ENCODE results near the gene CLSTN1. TPM values are rescaled to one million over a fixed set of nuclear protein-coding genes. Genes with fewer than 3 reads are reported as not detected.

The CLSTN1 gene
- total RNA-seq, 3 donors from 2014 or later (not counting 1 experiment from before 2014, with no cell fraction given), result 83.1 to 114 (median 94.5) TPM

DNA sequence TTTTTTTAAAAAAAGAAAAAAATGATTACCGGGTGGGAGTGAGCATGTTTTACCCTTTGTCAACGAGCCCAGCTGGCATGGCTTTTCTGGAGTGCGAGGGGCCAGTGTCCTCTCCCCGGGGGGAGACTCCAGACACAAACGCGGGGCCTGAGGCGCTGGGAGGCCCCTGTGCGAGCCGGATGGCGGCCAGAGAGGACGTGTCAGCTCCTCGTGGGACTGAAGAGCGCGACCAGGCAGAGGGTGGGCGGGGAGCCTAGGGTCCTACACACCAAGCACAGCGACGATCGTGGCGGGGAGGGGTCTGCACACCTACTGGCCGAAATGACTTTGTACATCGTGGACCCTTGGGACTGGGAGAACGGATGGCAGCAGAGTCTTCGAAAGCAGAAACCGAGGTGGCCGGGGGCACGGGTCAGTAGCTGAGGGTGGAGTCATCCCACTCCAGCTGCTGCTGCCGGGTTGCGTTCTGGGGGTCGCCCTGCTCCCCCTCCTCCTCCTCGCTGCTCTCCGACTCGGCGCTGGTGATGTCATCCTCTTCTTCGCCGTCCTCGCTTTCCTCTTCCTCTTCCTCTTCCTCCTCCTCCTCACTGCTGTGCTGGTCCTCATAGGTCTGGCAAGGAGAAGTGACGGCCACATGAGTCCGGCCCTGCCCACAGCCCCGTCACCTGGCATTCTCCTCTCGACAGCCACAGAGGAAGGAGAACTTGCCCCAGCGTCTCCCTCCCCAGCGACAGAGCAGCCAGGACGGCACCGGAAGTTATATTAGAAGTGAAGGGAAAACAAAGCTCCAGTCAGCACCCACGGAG, 93.5 kb downstream of the CLSTN1 start:
- no peak overlapping the region for H3K4me3 ChIP-seq (ENCODE audit: low read length)
- WGBS (ENCODE audit: insufficient coverage), result 86% methylated on average over 45 of the region's 45 CpGs
- peaks cover 37% of the 10 kb centered on the region for H3K4me1 ChIP-seq (ENCODE audit: control insufficient read depth, insufficient read depth, low read length)
- ATAC-seq (peak in 1 of 3 donors; percentile 28), DNase-seq (peak in 1 of 2 donors; percentile 31)
- peaks cover 40 to 43% of the 10 kb centered on the region in 2 donors for H3K4me1 Mint-ChIP-seq
- no peak overlapping the region for H3K27ac ChIP-seq (ENCODE audit: low read length)
- H3K4me3 Mint-ChIP-seq, result no peak overlapping the region
- H3K9me3 ChIP-seq (ENCODE audit: control insufficient read depth, insufficient read depth, low read length), result no peaks in the 10 kb centered on the region
- no peaks in the 10 kb centered on the region for H3K27me3 ChIP-seq (ENCODE audit: control insufficient read depth, insufficient read depth, low read length)
- no peaks in the 10 kb centered on the region for H3K27me3 Mint-ChIP-seq (ENCODE audit: low read depth in 2 of 2)
- peaks cover 83% of the 10 kb centered on the region for H3K36me3 ChIP-seq (ENCODE audit: control insufficient read depth, insufficient read depth, low read length)
- intact Hi-C loops (cut with micrococcal nuclease), result no loop called here
- TF ChIP-seq CTCF (IDR thresholded peaks at IDR 0.05), result no peak
- H3K27ac Mint-ChIP-seq, result peak overlapping the region; percentile 58 to 82
- H3K36me3 Mint-ChIP-seq, result no peaks in the 10 kb centered on the region
- H3K9me3 Mint-ChIP-seq, result no peaks in the 10 kb centered on the region

- Mint-ChIP-seq H3K9me3 (no peaks in the 10 kb centered on the region), H3K4me1 (peaks cover 46 to 50% of the 10 kb centered on the region in 2 donors), H3K36me3 (no peaks in the 10 kb centered on the region), H3K27me3 (ENCODE audit: low read depth in 2 of 2) (no peaks in the 10 kb centered on the region), H3K4me3 (no peak overlapping the region), H3K27ac (peak overlapping the region; percentile 86 to 90)
- Histone ChIP-seq H3K36me3 (ENCODE audit: control insufficient read depth, insufficient read depth, low read length) (peaks cover 83% of the 10 kb centered on the region), H3K4me3 (ENCODE audit: low read length) (no peak overlapping the region), H3K27me3 (ENCODE audit: control insufficient read depth, insufficient read depth, low read length) (no peaks in the 10 kb centered on the region), H3K27ac (ENCODE audit: low read length) (peak overlapping the region; percentile 57), H3K9me3 (ENCODE audit: control insufficient read depth, insufficient read depth, low read length) (no peaks in the 10 kb centered on the region), H3K4me1 (ENCODE audit: control insufficient read depth, insufficient read depth, low read length) (peaks cover 42% of the 10 kb centered on the region)
- ATAC-seq (no peak), DNase-seq (no peak)
- intact Hi-C loops (cut with micrococcal nuclease), result no loop called here
- whole genome bisulfite sequencing (ENCODE audit: insufficient coverage), result 91% methylated on average over 12 of the region's 12 CpGs
- no peak for TF ChIP-seq CTCF (IDR thresholded peaks at IDR 0.05)
Observed at GRCh38 chr1:9729523-9729922, 94.2 kb downstream of the CLSTN1 start.

DNA sequence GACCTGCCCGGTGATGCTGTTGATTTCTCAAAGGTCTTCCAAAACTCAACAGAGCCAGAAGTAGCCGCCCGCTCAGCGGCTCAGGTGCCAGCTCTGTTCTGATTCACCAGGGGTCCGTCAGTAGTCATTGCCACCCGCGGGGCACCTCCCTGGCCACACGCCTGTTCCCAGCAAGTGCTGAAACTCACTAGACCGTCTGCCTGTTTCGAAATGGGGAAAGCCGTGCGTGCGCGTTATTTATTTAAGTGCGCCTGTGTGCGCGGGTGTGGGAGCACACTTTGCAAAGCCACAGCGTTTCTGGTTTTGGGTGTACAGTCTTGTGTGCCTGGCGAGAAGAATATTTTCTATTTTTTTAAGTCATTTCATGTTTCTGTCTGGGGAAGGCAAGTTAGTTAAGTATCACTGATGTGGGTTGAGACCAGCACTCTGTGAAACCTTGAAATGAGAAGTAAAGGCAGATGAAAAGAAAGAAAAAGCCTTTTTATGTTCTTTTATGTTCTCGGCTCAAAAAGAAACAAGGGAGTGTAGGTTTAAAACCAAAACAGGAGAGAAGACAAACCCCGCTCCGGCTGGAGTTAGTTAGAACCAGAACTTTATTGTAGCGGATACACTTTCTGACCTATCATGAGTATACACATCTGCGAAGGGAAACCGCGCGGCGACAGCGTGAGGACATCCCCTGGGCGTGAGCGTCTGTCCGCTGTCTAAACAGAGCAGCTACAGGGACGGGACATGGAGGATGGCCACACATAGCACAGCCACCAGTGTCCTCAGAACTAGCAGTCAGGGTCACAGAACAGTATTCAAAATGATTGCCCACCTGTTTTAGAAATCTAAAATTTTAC, 95.1 kb downstream of the CLSTN1 start:
- Mint-ChIP-seq H3K27me3 (ENCODE audit: low read depth in 2 of 2) (no peaks in the 10 kb centered on the region), H3K27ac (peak overlapping the region; percentile 86 to 90), H3K36me3 (no peaks in the 10 kb centered on the region), H3K4me1 (peaks cover 41 to 49% of the 10 kb centered on the region in 2 donors), H3K9me3 (no peaks in the 10 kb centered on the region), H3K4me3 (peak overlapping the region; percentile 64)
- peak; percentile 29 to 47 (median 44) for ATAC-seq
- no peaks in the 10 kb centered on the region for H3K9me3 ChIP-seq (ENCODE audit: control insufficient read depth, insufficient read depth, low read length)
- peaks cover 85% of the 10 kb centered on the region for H3K36me3 ChIP-seq (ENCODE audit: control insufficient read depth, insufficient read depth, low read length)
- peak in 1 of 2 donors; percentile 85 for DNase-seq
- intact Hi-C loops (cut with micrococcal nuclease), result no loop called here
- H3K4me1 ChIP-seq (ENCODE audit: control insufficient read depth, insufficient read depth, low read length), result peaks cover 46% of the 10 kb centered on the region
- no peak for TF ChIP-seq CTCF (IDR thresholded peaks at IDR 0.05)
- no peaks in the 10 kb centered on the region for H3K27me3 ChIP-seq (ENCODE audit: control insufficient read depth, insufficient read depth, low read length)
- WGBS (ENCODE audit: insufficient coverage), result 55% methylated on average over 33 of the region's 33 CpGs
- H3K27ac ChIP-seq (ENCODE audit: low read length), result peak overlapping the region; percentile 57
- no peak overlapping the region for H3K4me3 ChIP-seq (ENCODE audit: low read length)

Measured in natural killer cell (primary cell).